Lower leg skin (tissue), 4 donors: ENCODE results near the gene FAM151B. TPM values are rescaled to one million over a fixed set of nuclear protein-coding genes. Genes with fewer than 3 reads are reported as not detected.
"Not testable (repeated sequence)": the region's sequence is repeated elsewhere in the genome, so short reads cannot be mapped to it uniquely, and the experiment has no call there.

Experiments
- DNase-seq, 2 donors: peaks; one replicate each; pipeline ENCODE4 v3.0.0-alpha.2; 2019; ENCODE audit warnings: low spot score in 2 of 2
- H3K4me3 ChIP-seq: fragments of 200-600 bp; sonication (generic); 2 replicates; pipeline ENCODE4 v1.5.1; 2017; ENCODE audit warnings: mild to moderate bottlenecking, low read depth; ENCODE audit not compliant: poor library complexity, severe bottlenecking
- POLR2A ChIP-seq, 2 donors: fragments of 450-650 bp; IDR thresholded peaks; one replicate each; pipeline ENCODE4 v1.6.1; 2016 to 2017; ENCODE audit warnings: antibody characterized with exemption in 2 of 2, mild to moderate bottlenecking in 1 of 2, moderate library complexity in 1 of 2
- WGBS, 2 donors: methylation state at CpG; one replicate each; pipeline ENCODE4 v1.1.5; 2018; 5-methylcytosine and 5-hydroxymethylcytosine counted together
- intact Hi-C: fragments of 100-400 bp; cut with DNase I; formaldehyde crosslinking; loops from one replicate; pipeline ENCODE4 v1.15.0; 2023; ENCODE audit warnings: low total_unique reads
- total RNA-seq, 4 donors: library from RNA; depleted of rRNA; stranded (reverse); fragments of >200 nt; gene quantifications; one replicate each; pipeline ENCODE4 v1.1.0, GENCODE V29; 2016
- TF ChIP-seq, protein P1 (sequence below), 3 donors: fragments of 450-650 bp; IDR thresholded peaks; one replicate each; pipeline ENCODE4 v1.5.1; 2016; ENCODE audit warnings: antibody characterized with exemption in 3 of 3, mild to moderate bottlenecking in 3 of 3, moderate library complexity in 2 of 3

Gene FAM151B
- total RNA-seq, 4 donors from 2014 or later = 0.38 to 2.1 (median 1.3) TPM

DNA sequence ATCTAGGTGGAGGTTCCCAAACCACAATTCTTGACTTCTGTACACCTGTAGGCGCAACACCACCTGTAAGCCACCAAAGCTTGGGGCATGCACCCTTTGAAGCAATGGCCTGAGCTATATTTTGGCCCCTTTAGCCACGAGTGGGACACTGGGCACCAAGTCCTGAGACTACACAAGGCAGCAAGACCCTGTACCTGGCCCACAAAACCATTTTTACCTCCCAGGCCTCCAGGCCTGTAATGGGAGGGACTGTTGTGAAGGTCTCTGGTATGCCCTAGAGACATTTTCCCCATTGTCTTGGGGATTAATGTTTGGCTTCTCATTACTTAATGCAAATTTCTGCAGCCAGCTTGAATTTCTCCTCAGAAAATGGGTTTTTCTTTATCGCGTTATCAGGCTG is 24.6 kb upstream of the FAM151B start:
- H3K4me3 ChIP-seq = no peak overlapping the region
- TF ChIP-seq, protein P1, sequence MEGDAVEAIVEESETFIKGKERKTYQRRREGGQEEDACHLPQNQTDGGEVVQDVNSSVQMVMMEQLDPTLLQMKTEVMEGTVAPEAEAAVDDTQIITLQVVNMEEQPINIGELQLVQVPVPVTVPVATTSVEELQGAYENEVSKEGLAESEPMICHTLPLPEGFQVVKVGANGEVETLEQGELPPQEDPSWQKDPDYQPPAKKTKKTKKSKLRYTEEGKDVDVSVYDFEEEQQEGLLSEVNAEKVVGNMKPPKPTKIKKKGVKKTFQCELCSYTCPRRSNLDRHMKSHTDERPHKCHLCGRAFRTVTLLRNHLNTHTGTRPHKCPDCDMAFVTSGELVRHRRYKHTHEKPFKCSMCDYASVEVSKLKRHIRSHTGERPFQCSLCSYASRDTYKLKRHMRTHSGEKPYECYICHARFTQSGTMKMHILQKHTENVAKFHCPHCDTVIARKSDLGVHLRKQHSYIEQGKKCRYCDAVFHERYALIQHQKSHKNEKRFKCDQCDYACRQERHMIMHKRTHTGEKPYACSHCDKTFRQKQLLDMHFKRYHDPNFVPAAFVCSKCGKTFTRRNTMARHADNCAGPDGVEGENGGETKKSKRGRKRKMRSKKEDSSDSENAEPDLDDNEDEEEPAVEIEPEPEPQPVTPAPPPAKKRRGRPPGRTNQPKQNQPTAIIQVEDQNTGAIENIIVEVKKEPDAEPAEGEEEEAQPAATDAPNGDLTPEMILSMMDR (IDR thresholded peaks at IDR 0.05) = no peak
- TF ChIP-seq POLR2A (IDR thresholded peaks at IDR 0.05) = no peak
- DNase-seq = no peak
- intact Hi-C loops = no loop called here
- 98% methylated on average over 3 to 4 of the region's 4 CpGs for WGBS, 2 donors

DNA sequence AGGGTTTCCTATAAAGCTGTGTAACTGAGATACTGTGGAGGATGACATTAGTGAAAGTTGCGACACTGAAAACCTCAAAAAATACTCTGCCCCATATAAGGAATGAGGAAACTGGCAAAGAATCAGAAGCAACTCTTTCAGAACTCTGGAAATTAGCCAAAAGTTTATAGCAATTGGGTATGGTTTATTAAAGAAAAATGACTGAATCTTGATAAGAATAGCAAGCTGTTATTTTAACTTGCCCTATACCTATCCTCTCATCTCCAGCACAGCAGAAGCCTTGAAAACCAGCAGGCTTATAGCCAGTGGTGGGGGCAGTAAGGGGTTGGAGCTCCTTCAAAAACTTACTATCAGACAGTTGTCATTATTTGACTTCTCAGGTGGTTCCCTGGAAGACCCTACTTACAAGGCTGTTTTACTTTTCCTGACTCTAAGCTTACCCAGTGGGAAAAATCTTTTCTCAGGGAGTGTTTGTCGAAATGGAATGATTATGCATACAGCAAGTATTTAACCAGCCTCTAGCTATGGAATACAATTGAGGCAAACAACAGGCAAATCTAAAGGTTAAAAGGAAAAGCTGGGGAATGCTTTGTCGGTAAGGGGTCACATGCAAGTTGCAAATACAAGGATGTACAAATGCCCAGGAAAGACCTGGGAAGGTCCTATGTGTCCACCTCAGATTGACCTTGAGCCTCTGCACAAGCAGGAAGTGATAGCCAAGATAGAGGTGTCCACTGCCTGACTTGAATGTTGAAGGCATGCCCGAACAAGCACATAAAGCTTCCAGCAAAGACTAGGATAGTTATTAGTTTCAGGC is 21.0 kb upstream of the FAM151B start:
- no peak overlapping the region for H3K4me3 ChIP-seq
- DNase-seq = no peak
- intact Hi-C loops = loop anchor here (5.0 kb wide), 1 partner anchor 960 kb away; no protein-coding TSS in a partner anchor
- TF ChIP-seq POLR2A (IDR thresholded peaks at IDR 0.05) = no peak
- TF ChIP-seq, protein P1 (IDR thresholded peaks at IDR 0.05) = no peak
- 63 to 67% methylated on average over 4 of the region's 4 CpGs for WGBS, 2 donors

DNA sequence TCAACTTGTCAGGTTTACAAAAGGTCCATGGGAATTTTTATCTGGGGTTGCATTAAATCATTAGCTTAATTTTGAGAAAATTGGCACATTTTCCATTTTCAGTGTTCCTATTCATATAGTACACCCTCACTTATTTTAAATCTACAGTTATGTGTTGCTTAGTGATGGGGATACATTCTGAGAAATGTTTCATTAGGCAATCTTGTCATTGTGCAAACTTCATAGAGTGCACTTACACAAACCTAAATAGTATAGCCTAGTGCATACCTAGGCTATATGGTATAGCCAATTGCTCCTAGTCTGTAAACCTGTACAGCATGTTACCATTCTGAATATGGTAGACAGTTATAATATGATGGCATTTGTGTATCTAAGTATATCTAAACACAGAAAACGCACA is 19.8 kb upstream of the FAM151B start:
- DNase-seq = no peak
- intact Hi-C loops = loop anchor here (5.0 kb wide), 1 partner anchor 959 kb away; no protein-coding TSS in a partner anchor
- no peak overlapping the region for H3K4me3 ChIP-seq
- 97 to 100% methylated on average over 1 of the region's 1 CpG for WGBS, 2 donors
- TF ChIP-seq POLR2A (IDR thresholded peaks at IDR 0.05) = no peak
- TF ChIP-seq, protein P1 (IDR thresholded peaks at IDR 0.05) = no peak

DNA sequence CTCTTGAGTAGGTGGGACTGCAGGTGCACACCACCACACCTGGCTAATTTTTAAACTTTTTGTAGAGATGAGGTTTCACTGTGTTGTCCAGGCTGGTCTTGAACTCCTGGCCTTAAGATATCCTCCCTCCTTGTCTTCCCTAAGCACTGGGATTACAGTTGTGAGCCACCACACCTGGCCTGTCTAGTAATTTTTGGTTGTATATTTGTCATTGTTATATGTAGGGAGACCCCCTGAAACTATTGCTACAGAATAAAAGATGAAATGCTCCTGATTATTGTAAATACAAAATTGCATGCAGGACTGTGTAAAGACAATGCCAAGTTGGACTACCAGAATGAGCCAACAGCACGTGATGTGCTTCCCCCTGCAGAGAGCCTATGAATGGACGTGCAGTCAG is 17.3 kb upstream of the FAM151B start:
- H3K4me3 ChIP-seq, DNase-seq, intact Hi-C loops: not testable (repeated sequence)
- WGBS, 2 donors = 94 to 100% methylated on average over 2 of the region's 2 CpGs

DNA sequence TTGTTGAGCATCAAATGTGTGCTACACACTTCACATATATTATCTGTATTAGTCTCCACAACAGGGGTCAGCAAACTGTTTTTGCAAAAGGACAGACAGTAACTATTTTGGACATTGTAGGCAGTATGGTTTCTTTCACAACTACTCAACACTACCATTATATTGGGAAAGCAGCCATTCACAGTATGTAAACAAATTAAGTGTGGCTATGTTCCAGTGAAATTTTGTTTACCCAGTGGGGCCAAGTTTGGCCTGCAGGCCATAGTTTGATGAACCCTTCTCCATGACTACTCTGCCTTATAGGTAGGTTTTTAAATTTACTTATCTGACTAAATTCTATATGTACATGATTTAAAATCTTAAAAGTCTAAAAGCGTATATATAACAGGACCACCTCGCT is 13.0 kb upstream of the FAM151B start:
- 96 to 98% methylated on average over 2 of the region's 2 CpGs for WGBS, 2 donors
- DNase-seq = no peak

DNA sequence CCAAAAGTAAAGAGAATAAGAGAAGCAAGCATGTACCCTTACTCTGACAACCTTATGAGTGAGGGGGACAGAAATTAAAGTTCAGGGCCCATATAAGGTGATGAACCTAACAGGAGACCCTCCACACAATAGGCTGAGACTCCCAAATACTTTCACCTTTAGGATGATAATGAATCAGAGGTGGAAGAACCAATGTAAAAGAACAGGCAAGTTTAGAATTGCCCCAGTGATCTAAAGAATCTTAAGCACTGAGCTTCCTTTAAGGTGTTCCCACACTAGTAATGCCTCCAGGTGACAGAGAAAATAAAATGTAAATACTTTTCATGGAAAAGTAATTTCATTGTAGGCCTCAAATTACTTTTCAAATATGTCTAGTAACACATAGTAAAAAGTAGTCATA is 8.2 kb upstream of the FAM151B start:
- TF ChIP-seq, protein P1 (IDR thresholded peaks at IDR 0.05) = no peak
- TF ChIP-seq POLR2A (IDR thresholded peaks at IDR 0.05) = no peak
- intact Hi-C loops = no loop called here
- H3K4me3 ChIP-seq = no peak overlapping the region
- no peak for DNase-seq

More for the DNA sequence above, 13.0 kb upstream of the FAM151B start:
- TF ChIP-seq, protein P1 (IDR thresholded peaks at IDR 0.05) = no peak
- TF ChIP-seq POLR2A (IDR thresholded peaks at IDR 0.05) = no peak
- intact Hi-C loops = no loop called here
- no peak overlapping the region for H3K4me3 ChIP-seq
